Measurements from ENCODE around the gene RAB11FIP4.
"Not testable (repeated sequence)": the region's sequence is repeated elsewhere in the genome, so short reads cannot be mapped to it uniquely, and the experiment has no call there.

The RAB11FIP4 gene

GRCh38 chr17:31373150-31374093 is 18.1 kb upstream of the RAB11FIP4 start:
- Histone ChIP-seq H3K4me1 (ENCODE audit: control insufficient read depth, insufficient read depth, low read length) (peaks cover 4% of the 10 kb centered on the region), H3K27ac (ENCODE audit: low read depth, low read length) (no peak overlapping the region), H3K36me3 (ENCODE audit: control insufficient read depth, insufficient read depth, low read length) (peaks cover 8% of the 10 kb centered on the region; the same call in 1 of the 2 replicates), H3K27me3 (ENCODE audit: control insufficient read depth, insufficient read depth, low read length) (no peaks in the 10 kb centered on the region), H3K9ac (ENCODE audit: low read length) (no peak overlapping the region), H3K4me3 (ENCODE audit: low read depth, low read length) (no peak overlapping the region), H3K9me3 (ENCODE audit: control insufficient read depth, insufficient read depth, low read depth, low read length) (no peaks in the 10 kb centered on the region)

GRCh38 chr17:31374094-31374447 is 17.4 kb upstream of the RAB11FIP4 start:
- Histone ChIP-seq H3K4me3 (ENCODE audit: low read depth, low read length) (no peak overlapping the region), H3K4me1 (ENCODE audit: control insufficient read depth, insufficient read depth, low read length) (peaks cover 10% of the 10 kb centered on the region), H3K36me3 (ENCODE audit: control insufficient read depth, insufficient read depth, low read length) (peaks cover 8% of the 10 kb centered on the region; the same call in 1 of the 2 replicates), H3K9ac (ENCODE audit: low read length) (no peak overlapping the region), H3K27me3 (ENCODE audit: control insufficient read depth, insufficient read depth, low read length) (no peaks in the 10 kb centered on the region), H3K9me3 (ENCODE audit: control insufficient read depth, insufficient read depth, low read depth, low read length) (no peaks in the 10 kb centered on the region), H3K27ac (ENCODE audit: low read depth, low read length) (no peak overlapping the region)

DNA sequence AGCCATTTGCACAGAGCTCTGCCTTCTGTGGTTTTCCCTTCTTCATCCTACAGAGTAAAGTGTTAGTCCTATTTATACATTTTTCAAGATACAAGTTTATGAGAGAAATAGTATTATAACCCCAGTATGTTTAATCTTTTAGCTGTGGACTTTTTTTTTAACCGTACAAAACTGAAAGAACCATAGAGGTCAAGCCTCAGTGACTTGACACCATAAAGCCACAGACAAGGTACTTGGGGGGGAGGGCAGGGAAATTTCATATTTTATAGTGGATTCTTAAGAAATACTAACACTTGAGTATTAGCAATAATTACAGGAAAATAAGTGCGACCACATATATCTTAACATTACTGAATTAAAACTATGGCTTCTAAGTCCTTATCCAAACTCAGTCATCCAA is 17.0 kb upstream of the RAB11FIP4 start:
- H3K36me3 ChIP-seq (ENCODE audit: control insufficient read depth, insufficient read depth, low read length): peaks cover 8% of the 10 kb centered on the region; the same call in 1 of the 2 replicates
- no peak overlapping the region for H3K4me3 ChIP-seq (ENCODE audit: low read depth, low read length)
- no peaks in the 10 kb centered on the region for H3K9me3 ChIP-seq (ENCODE audit: control insufficient read depth, insufficient read depth, low read depth, low read length)
- H3K9ac ChIP-seq (ENCODE audit: low read length): no peak overlapping the region
- H3K4me1 ChIP-seq (ENCODE audit: control insufficient read depth, insufficient read depth, low read length): peaks cover 10% of the 10 kb centered on the region
- no peaks in the 10 kb centered on the region for H3K27me3 ChIP-seq (ENCODE audit: control insufficient read depth, insufficient read depth, low read length)
- no peak overlapping the region for H3K27ac ChIP-seq (ENCODE audit: low read depth, low read length)

- Histone ChIP-seq H3K9me3 (ENCODE audit: control insufficient read depth, insufficient read depth, low read depth, low read length) (no peaks in the 10 kb centered on the region), H3K4me1 (ENCODE audit: control insufficient read depth, insufficient read depth, low read length) (peaks cover 10% of the 10 kb centered on the region), H3K9ac (ENCODE audit: low read length) (no peak overlapping the region), H3K4me3 (ENCODE audit: low read depth, low read length) (no peak overlapping the region), H3K27me3 (ENCODE audit: control insufficient read depth, insufficient read depth, low read length) (no peaks in the 10 kb centered on the region), H3K27ac (ENCODE audit: low read depth, low read length) (no peak overlapping the region), H3K36me3 (ENCODE audit: control insufficient read depth, insufficient read depth, low read length) (peaks cover 5% of the 10 kb centered on the region; the same call in 1 of the 2 replicates)
Measured at GRCh38 chr17:31378638-31379037, 12.8 kb upstream of the RAB11FIP4 start.

- Histone ChIP-seq H3K4me1 (ENCODE audit: control insufficient read depth, insufficient read depth, low read length) (peaks cover 10% of the 10 kb centered on the region), H3K27me3 (ENCODE audit: control insufficient read depth, insufficient read depth, low read length) (no peaks in the 10 kb centered on the region), H3K27ac (ENCODE audit: low read depth, low read length) (no peak overlapping the region), H3K4me3 (ENCODE audit: low read depth, low read length) (no peak overlapping the region), H3K36me3 (ENCODE audit: control insufficient read depth, insufficient read depth, low read length) (no peaks in the 10 kb centered on the region), H3K9me3 (ENCODE audit: control insufficient read depth, insufficient read depth, low read depth, low read length) (no peaks in the 10 kb centered on the region), H3K9ac (ENCODE audit: low read length) (no peak overlapping the region)
Measured at GRCh38 chr17:31379597-31380205, 11.8 kb upstream of the RAB11FIP4 start.

- Histone ChIP-seq H3K36me3 (ENCODE audit: control insufficient read depth, insufficient read depth, low read length) (no peaks in the 10 kb centered on the region), H3K27ac (ENCODE audit: low read depth, low read length) (no peak overlapping the region), H3K4me3 (ENCODE audit: low read depth, low read length) (no peak overlapping the region), H3K9ac (ENCODE audit: low read length) (no peak overlapping the region), H3K9me3 (ENCODE audit: control insufficient read depth, insufficient read depth, low read depth, low read length) (no peaks in the 10 kb centered on the region), H3K27me3 (ENCODE audit: control insufficient read depth, insufficient read depth, low read length) (no peaks in the 10 kb centered on the region), H3K4me1 (ENCODE audit: control insufficient read depth, insufficient read depth, low read length) (peaks cover 10% of the 10 kb centered on the region)
Measured at GRCh38 chr17:31381165-31381668, 10.3 kb upstream of the RAB11FIP4 start.

GRCh38 chr17:31382668-31383275 is 8.7 kb upstream of the RAB11FIP4 start:
- H3K4me1 ChIP-seq (ENCODE audit: control insufficient read depth, insufficient read depth, low read length): peaks cover 10% of the 10 kb centered on the region
- not testable (repeated sequence) for H3K4me3 ChIP-seq (ENCODE audit: low read depth, low read length); H3K9me3 ChIP-seq (ENCODE audit: control insufficient read depth, insufficient read depth, low read depth, low read length); H3K27me3 ChIP-seq (ENCODE audit: control insufficient read depth, insufficient read depth, low read length); H3K9ac ChIP-seq (ENCODE audit: low read length); H3K36me3 ChIP-seq (ENCODE audit: control insufficient read depth, insufficient read depth, low read length); H3K27ac ChIP-seq (ENCODE audit: low read depth, low read length)

DNA sequence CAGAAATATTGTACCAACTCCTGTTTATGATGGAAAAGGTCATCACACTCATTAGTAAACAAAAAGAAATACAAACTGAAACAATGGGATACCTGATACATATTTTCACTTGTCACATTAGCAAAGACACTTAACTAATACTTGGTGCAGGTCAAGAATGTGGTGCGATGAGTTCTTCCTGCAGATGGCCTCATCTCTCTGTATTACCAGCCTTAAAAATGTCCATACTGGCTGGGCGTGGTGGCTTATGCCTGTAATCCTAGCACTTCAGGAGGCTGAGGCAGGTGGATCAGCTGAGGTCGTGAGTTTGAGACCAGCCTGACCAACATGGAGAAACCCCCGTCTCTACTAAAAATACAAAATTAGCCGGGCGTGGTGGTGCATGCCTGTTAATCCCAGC is 8.0 kb upstream of the RAB11FIP4 start:
- not testable (repeated sequence) for H3K36me3 ChIP-seq (ENCODE audit: control insufficient read depth, insufficient read depth, low read length); H3K4me1 ChIP-seq (ENCODE audit: control insufficient read depth, insufficient read depth, low read length); H3K27ac ChIP-seq (ENCODE audit: low read depth, low read length)

GRCh38 chr17:31385428-31386285 is 5.8 kb upstream of the RAB11FIP4 start:
- Histone ChIP-seq H3K27ac (ENCODE audit: low read depth, low read length) (no peak overlapping the region), H3K36me3 (ENCODE audit: control insufficient read depth, insufficient read depth, low read length) (no peaks in the 10 kb centered on the region), H3K27me3 (ENCODE audit: control insufficient read depth, insufficient read depth, low read length) (peaks cover 17% of the 10 kb centered on the region), H3K9ac (ENCODE audit: low read length) (no peak overlapping the region), H3K4me1 (ENCODE audit: control insufficient read depth, insufficient read depth, low read length) (peaks cover 10% of the 10 kb centered on the region), H3K9me3 (ENCODE audit: control insufficient read depth, insufficient read depth, low read depth, low read length) (no peaks in the 10 kb centered on the region), H3K4me3 (ENCODE audit: low read depth, low read length) (no peak overlapping the region)

More for the DNA sequence above, 8.0 kb upstream of the RAB11FIP4 start:
- H3K9me3 ChIP-seq (ENCODE audit: control insufficient read depth, insufficient read depth, low read depth, low read length); H3K27me3 ChIP-seq (ENCODE audit: control insufficient read depth, insufficient read depth, low read length); H3K9ac ChIP-seq (ENCODE audit: low read length); H3K4me3 ChIP-seq (ENCODE audit: low read depth, low read length): not testable (repeated sequence)

GRCh38 chr17:31386542-31387075 is 4.9 kb upstream of the RAB11FIP4 start:
- Histone ChIP-seq H3K36me3 (ENCODE audit: control insufficient read depth, insufficient read depth, low read length) (no peaks in the 10 kb centered on the region), H3K27ac (ENCODE audit: low read depth, low read length) (no peak overlapping the region), H3K4me3 (ENCODE audit: low read depth, low read length) (no peak overlapping the region), H3K27me3 (ENCODE audit: control insufficient read depth, insufficient read depth, low read length) (peaks cover 24% of the 10 kb centered on the region), H3K4me1 (ENCODE audit: control insufficient read depth, insufficient read depth, low read length) (peaks cover 14% of the 10 kb centered on the region), H3K9ac (ENCODE audit: low read length) (no peak overlapping the region), H3K9me3 (ENCODE audit: control insufficient read depth, insufficient read depth, low read depth, low read length) (no peaks in the 10 kb centered on the region)
